HG03575 (cell line): Measurements from ENCODE around the gene MSANTD3.
"Not testable (repeated sequence)": the region's sequence is repeated elsewhere in the genome, so short reads cannot be mapped to it uniquely, and the experiment has no call there.

Source experiments
- ATAC-seq: cut with Tn5 transposase; IDR thresholded peaks from one replicate; pipeline ENCODE4 v1.9.1; 2021; ENCODE audit not compliant: unreplicated experiment, insufficient number of reproducible peaks, low FRiP score; ENCODE audit errors: extremely low read depth

The MSANTD3 gene

DNA sequence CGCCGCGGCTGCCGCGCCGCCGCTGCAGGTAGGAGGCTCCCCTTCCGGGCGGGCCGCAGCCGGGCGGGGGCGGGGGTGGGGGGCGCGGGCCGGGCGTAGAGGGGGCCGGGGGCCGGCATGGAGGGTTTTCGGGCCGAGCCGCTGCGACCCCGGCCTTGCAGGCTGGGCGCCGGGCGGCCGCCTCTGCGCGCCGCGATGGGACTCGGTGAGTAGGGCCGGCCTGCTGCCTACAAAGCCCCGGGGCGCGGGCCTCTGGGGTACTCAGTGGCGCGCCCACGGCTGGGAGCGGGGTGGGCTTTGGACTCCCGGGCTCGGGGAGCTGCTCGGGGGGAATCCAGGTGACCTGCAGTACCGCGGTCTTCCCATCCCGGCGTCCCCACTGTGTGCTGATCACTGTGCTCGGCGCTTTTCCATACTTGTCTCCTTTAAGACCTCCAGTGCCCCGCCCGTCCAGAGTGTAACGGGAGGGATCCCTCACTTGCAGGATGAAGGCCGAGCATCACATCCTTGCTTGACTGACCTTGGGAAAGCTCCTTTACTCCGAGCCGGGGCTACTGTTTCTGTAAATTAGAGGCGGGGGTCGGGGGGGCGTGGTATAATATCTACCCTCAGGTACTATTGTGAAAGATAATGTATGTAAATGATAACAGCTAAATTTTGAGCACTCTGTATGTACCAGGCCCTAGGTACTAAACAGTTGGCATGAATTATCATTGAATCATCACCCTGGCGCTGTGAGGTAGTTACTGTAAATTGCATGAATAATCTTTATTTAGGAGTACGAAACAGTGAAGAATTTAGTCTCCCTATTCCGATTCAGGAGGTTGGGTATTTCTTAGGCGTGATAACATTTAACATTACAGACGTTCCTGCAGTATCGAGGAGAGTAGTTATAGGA is 672 bp downstream of the MSANTD3 start:
- ATAC-seq, result no peak

DNA sequence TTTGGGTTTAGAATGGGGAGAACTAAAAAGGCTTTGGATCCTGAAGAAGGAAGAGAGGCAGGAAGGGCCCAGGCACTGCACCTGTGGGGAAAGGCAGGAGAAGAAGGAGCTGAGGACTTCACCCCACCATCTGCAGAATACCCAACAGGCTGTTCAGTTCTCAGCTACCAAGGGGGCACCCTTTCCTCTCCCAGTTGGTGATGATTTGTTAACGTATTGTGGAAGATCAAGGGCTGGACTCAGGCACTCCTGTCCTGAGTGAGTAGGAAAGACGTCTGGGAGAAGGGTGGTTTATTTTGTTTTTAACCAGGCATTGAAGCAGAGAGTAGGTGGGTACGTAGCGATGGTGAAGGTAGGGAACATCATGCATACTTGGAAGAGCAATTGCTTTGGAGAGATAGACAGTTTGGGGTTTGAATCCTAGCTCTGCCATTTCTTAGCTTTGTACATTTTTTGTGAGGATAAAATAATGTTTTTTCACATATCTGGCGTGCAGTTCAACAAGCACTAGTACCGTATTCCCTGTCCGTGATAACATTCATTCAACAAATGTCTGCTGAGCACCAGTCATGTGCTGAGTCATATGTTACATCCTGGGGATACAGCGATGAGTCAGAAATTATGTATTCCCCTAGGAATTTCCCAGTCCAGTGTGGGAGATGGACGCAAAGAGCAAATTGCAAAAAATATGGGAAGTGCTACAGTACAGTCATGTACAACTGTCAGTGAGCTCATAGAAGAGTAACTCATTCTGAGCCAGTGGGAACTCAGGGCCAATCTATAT is 2.1 kb downstream of the MSANTD3 start:
- no peak for ATAC-seq

DNA sequence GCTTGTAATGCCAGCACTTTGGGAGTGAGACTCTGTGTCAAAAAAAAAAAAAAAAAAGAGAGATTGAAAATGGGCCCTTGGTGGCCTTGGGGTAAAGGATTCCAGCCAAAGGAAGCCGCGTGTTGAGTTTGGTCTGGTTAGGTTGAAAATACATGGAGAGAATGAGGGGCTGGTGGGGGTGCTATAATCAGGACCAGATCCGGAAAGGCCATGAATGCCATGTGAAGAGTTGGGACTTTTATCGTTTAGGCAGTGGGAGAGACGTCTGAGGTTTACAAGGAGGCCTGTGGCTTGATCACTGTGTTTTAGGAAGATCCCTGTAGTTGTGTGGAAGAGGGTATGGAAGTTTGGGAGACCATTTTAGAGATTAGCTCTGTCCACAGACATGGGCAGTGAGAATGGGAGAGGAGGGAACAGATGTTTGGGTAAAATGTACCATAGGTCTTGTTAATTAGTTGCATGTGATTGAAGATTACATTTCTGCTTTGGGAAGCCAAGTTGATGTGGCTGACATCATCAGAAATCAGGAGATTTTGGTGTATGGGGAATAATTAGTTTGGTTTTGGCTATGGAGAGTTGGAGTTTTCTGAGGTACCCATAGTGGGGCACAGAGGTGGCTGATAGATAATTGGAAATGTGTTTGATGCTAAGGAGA is 3.5 kb downstream of the MSANTD3 start:
- no peak for ATAC-seq

DNA sequence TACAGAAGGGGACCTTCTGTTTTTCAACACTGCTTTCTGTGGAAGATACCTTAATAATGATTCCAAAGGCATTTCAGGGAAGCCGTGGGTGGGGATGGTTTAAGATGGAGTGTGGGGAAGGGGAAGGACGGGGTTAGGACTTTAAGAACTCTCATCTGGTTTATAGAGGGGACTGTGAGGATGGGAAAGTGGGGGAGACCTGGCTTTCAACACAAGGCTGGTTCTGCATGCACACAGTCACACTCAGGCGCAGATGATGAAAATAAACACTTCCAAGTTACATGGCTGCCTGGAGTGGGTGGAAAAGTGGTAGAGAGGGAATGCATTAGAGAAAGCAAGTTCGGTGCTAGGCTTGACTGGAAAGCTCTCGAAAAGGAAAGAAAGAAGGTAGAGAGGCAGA is 4.9 kb downstream of the MSANTD3 start:
- ATAC-seq, result no peak

DNA sequence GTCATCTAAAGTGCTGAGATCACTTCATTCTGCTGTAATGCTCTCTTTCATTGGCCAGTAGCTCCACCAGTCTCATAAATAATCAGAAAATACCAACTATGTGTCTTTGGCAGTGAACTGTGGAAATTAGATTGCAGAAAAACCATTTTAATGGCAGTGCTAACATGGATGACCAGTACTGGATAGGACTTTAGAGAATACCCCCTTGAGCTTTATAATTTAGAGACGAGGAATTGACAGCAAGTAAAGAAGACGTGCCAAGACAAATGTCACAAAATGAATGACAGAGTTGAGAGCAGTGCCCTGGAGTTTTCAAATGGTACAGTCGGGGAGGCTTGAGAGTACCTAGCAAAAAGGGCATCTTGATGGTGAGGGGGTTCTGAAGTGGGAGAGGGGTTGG is 5.8 kb downstream of the MSANTD3 start:
- ATAC-seq, result no peak

DNA sequence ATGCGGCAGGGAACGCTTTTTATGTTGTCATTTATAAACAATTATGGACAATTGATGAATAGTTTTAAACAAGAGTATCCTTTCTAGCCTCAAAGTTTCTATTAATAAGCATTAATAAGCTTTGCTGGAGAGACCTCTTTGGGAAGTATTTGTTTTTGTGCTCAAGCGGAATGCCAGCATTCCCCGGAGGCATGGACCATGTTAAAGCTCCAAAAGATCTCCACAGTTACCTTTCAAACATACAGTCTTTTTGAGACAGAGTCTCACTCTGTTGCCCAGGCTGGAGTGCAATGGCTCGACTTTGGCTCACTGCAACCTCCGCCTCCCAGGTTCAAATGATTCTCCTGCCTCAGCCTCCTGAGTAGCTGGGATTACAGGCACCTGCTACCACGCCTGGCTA is 9.6 kb downstream of the MSANTD3 start:
- ATAC-seq, result no peak

DNA sequence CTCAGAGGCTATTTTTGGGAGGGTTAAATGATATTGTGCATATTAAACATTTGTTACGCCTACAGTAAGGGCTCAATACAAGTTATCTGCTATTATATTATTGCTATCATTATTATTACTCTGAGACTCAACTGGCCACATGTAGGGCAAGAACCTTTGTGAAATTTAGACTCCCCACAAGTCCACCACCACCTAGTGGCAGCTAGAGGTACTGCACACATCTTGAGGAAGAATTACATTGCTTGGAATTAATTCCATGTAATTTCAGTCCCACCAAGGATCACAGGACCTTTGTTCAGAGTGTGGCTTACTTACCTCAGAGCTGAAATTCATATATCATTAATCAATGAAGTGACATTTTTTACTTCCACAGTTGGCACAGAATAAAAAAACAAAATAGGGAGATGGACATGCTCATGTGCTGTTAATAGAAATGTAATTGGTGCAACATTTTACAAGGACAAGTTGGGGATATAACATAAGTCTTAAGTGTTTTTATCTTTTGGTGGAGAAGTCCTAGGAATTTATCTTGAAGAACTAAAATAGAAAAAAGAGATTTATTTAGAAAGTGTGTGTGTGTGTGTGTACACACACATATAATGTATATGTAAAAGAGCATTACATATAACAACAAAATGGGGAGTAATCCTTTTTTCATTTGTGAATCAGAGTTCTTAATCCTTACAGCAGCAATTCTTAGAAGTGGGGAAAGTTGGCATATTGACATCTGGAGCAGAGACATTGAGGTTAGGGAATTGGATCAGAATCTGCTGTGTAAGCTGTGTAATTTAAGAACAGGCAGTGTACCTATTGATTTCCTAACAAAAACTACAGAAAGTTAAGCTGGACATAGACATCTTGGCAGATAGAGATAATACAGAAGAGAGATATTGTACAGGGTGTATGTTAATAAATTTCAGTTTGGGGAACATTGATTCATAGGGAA is 11.2 kb downstream of the MSANTD3 start:
- ATAC-seq, result no peak

DNA sequence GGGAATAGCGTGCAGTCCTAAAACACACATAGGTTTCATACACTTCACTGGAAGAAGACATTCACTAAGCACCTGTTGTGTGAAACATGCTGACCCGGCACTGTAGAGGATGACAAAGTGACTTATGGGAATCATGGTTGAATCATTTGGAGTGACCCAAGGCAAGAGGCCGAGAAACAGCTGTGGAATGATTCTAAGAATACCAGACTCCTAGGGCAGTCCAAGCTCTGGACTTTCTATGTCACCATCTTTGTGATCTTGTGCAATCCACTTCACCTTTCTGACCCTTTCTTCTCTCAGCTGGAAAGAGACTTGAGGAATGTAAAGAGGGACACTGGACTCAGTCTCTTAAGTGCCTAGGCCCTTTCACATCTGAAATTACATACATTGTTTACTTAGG is 13.1 kb downstream of the MSANTD3 start:
- ATAC-seq, result no peak

DNA sequence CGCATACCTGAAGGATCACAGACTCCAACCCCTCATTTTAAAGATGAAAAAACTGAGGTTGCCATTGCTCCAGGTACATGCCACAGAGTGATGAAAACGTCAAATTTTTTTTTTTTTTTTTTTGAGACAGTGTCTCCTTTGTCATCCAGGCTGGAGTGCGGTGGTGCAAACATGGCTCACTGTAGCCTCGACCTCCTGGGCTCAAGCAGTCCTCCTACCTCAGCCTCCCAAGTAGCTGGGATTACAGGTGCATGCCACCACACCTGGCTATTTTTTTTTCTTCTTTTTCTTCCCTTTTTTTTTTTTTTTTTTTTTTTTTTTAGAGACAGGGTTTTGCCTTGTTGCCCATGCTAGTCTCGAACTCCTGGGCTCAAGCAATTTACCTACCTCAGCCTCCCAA is 13.5 kb downstream of the MSANTD3 start:
- not testable (repeated sequence) for ATAC-seq

DNA sequence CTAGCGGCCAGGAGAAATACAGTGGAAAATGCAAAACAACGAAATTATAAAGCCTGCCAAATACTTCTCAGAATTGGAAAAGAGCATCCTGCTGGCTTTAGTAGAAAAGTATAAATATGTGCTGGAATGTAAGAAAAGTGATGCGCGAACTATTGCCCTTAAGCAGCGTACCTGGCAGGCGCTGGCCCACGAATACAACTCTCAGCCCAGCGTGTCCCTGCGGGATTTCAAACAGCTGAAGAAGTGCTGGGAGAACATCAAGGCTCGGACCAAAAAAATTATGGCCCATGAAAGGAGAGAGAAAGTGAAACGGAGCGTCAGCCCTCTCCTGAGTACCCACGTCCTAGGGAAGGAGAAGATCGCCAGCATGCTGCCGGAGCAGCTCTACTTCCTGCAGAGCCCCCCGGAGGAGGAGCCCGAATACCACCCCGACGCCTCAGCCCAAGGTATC is 15.0 kb downstream of the MSANTD3 start:
- no peak for ATAC-seq

DNA sequence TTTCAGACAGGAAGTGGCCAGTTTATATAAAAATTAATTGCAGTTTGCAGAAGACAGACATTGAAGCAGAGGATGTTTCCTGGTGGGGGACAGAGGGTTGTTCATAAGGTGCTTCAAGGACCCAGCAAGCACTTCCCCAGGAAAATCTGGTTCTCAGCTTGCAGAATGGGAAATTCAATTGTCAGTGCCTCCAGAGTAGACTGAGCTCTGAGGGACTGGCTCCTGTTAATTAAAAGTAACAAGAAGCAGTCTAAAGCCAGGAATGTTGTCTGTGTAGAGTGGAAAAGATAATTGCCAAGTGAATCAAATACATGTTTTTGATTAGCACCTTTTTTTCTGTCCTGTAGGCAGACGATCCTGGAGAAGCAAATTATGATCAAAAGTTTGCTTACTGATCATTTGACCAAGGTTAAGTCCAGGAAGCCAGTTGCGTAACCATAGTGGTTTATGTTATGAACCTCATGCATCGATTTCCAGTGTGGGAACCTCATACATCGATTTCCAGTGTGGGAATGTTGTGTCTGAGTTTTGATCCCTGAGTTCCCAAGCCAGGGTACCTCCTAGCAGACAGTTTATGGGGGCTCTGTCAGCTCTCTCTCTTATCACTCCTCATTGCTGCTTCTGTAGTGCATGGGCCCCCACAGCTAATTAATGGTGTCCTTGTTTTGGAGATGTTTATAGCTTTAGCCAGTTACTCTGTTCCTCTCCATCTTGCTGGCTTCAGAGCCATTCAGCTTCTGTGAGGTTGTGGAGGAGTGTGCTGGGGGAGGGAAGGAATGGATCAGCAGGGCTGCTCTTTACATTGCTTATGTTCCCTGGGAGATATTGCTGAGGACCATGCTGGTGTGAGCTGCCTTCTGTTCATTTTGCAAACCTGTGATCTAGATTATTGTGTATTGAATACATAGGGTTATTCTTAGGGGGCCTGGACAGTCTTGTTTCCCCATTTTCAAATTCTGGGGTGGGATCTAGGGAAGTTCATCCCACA is 17.1 kb downstream of the MSANTD3 start:
- ATAC-seq, result no peak

DNA sequence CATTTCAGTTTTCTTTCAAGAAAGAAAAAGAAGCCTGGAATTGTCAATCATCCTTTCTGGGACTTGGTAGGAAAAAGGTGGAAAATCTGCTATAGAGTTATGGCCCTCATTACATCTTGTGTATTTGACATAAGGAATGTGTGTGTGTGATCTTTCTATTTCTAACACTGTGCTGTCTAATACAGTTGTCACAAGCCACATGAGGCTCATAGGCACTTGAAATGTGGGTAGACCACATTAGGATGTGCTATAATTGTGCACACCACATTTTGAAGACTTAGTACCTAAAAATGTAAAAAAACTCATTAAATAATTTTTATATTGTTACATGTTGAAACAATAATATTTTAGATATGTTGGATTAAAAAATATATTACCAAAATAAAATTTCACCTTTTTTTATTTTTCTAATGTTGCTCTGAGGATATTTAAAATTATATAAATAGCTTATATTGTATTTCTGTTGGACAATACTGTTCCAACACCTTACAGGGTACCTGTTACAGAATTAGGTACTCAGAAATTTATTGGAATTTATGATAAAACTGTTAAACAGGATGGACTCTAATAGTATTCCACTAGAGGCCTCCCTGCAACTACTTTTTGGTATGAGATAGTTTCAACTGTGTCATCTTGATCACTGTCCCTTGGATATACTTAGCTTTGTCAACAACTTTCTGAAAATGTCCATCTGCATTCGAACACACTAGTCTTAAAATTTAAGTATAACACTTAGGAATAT is 18.4 kb downstream of the MSANTD3 start:
- ATAC-seq, result no peak

DNA sequence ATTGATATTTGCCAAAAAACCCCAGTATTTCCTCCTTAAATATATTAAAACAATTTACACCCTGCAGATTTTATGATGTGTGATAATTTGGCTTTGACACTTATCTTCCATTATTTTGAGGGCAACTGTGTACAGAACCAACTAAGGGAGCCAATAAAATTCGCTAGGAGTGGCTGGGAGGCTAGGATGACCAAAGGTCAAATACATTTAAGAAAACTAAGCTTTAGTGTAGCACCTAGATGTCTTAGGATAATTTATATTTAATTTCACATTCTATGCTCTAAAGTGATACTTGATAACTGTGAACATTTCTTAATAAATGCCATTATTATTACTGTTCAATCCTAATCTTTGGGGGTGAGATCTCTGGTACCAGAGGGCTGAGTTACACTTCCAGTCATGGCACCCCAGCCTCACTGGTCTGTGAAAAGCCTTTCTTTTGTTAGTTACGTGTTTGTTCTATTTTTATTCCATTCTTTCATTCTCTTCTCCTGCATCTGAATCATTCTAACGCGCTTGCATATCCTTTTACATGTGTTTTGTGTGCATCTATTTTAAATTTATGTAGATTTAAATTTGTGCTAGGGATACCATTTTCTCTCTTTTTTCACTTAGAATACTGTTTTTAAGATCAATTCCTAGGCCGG is 19.1 kb downstream of the MSANTD3 start:
- no peak for ATAC-seq

DNA sequence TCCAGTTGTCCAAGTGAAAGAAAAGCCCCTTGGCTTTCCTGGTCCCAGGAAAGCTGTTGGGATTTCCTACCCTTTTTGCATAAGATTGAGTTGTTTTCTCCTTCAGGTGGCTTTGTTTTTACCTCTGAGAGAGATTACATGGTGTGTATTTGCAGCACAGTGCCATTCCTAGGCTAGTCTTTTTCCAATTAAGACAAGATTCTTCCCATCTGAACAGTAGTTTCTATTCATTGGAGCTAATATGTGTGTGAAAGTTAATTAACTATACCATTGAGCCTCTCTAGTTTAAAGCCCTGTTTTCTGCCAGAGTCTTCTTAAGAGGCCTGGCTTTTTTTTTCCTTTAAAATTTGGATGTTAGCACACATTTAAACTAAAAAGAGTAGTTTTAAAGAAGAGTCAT is 20.1 kb downstream of the MSANTD3 start:
- ATAC-seq, result no peak

DNA sequence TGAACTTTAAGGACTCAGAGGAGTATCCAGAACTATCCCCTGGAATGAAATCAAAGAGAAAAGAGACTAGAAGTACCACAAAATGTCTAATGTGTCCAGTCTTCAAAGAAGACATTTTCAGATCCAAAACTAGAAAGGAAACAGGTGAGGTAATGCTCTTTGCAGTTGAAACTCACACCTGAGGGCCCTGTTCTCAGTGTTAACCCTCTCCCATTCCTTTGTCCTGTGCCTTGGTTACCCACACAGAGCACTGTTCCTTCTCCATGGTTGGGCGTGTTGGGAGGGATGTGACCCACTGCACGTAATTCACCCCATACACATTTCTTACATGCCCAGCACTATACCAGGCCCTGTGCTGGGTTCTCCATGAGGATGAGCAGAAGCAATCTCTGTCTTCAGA is 21.3 kb downstream of the MSANTD3 start:
- ATAC-seq, result no peak

DNA sequence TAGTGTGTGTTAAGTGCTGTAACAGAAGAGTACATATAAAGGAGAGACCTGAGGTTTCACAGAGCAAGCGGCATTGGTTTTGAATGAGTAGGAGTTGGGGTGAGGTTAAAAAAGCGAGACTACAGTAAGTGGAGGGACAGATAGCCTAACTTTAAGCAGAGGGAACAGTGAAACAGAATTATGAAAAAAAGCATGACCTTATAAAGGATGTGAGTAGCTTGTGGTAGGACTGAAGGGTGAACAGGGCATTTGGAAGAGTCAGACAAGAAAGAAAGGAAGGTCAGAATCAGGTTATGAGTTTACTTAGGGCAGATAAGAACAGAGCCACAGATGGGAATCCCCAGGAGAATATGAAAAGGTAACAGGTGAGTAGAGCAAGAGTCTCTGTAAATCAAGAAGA is 22.5 kb downstream of the MSANTD3 start:
- ATAC-seq, result peak; percentile 74
